HG03575 (cell line): Measurements from ENCODE around the gene RRP1.

Source experiments
- ATAC-seq: cut with Tn5 transposase; IDR thresholded peaks from one replicate; pipeline ENCODE4 v1.9.1; 2021; ENCODE audit not compliant: unreplicated experiment, insufficient number of reproducible peaks, low FRiP score; ENCODE audit errors: extremely low read depth

RRP1 gene

DNA sequence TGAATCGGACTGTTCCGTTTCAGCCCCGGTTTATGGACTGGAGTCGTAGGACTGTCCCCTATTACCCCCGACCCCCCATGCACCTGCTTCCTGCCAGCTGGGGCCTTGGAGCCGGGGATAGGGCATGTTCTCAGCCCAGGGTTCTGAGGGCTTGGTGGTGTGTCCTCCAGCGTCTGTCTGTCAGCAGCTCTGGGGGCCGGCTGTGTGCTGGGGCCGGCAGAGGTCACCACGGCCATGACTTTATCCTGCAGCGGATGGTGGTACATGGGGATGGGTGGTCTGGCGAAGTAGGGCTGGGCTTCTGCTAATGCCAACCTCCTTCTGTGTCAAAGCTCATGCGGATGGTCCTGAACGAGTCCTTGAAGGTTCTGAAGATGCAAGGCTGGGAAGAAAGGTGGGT is 5.5 kb downstream of the RRP1 start:
- no peak for ATAC-seq

- no peak for ATAC-seq
Observed at GRCh38 chr21:43797415-43797814, 8.0 kb downstream of the RRP1 start.

GRCh38 chr21:43797925-43798715 is 8.7 kb downstream of the RRP1 start:
- ATAC-seq = no peak

GRCh38 chr21:43799301-43799840 is 10.0 kb downstream of the RRP1 start:
- no peak for ATAC-seq

GRCh38 chr21:43800124-43800523 is 10.7 kb downstream of the RRP1 start:
- ATAC-seq = no peak

GRCh38 chr21:43800566-43800965 is 11.2 kb downstream of the RRP1 start:
- ATAC-seq = no peak

- ATAC-seq = no peak
Observed at GRCh38 chr21:43801006-43801783, 11.8 kb downstream of the RRP1 start.

- no peak for ATAC-seq
Observed at GRCh38 chr21:43802713-43803313, 13.4 kb downstream of the RRP1 start.

DNA sequence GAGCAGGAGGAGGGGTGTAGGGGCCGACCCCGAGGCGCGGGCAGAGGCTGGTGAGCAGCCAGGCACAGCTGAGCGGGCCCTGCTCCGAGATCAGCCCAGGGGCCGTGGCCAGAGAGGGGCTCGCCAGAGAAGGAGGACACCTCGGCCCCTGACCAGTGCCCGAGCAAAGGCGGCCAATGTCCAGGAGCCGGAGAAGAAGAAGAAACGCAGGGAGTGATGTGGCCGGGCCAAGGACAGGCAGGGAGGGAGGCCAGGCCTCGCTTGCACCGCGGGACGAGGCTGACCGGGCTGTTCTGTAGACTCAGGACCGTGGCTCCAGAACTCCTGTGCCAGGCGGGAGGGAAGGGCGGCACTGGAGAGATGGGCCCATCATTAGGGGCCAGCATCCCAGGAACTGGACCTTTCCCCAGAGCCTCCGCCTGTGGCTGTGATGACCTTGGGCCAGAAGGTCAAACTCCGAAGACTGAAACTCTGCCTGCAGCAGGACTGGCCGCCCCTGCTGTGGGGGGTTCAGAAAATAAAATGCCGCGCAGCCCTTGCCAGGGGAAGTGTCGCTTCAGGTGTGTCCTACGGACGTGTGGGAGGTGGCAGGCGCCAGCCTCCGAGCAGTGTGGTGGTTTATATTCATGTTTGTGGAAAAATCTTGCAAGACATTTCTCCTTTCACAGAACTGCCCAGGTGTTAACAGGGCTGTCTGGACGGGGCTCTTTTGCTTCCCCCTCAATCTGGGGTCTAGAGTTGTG is 14.4 kb downstream of the RRP1 start:
- no peak for ATAC-seq

GRCh38 chr21:43805275-43805800 is 16.0 kb downstream of the RRP1 start:
- peak; percentile 43 for ATAC-seq

- no peak for ATAC-seq
Observed at GRCh38 chr21:43806017-43806710, 16.8 kb downstream of the RRP1 start.

DNA sequence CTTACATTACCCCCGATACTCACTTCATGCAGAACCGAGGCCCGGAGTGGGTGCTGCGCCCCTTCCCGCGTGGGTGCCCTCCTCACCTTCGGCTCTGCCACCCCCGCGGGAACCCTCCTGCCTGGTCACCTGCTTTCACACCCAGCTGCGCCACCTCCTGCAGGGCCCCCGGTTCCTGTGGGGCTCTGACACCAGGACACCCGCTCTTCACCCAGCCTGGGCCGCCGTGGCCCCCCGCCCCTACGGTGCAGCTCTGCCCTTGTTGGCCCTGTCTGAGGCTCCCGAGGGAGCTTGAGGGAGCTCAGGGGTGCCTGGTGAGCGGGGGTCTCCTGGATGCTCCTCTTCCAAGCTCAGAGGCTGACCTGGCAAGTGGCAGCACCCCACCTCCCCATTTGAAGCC is 19.0 kb downstream of the RRP1 start:
- no peak for ATAC-seq

- no peak for ATAC-seq
Observed at GRCh38 chr21:43808832-43809251, 19.5 kb downstream of the RRP1 start.

DNA sequence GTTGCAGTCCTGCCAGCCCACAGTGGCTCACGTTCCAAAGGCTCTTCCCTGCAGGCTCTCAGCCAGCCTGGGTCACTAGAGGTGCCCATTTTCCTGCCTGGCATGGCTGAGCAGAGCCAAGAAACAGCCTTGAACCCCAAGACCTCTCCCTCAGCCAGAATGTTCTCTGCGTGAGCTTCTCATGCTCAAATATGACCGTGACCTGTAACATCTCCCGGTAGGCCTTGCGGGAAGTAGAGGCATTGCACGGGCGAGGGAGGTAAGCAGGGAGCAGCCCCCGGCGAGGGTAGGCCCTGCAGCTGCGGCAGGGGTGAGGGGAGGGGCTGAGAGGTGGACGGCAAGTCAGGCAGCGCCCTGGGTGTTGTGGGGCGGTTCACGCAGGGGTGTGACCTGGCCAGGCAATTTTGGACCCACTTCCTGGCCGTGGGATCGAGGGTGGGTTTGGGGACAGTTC is 20.0 kb downstream of the RRP1 start:
- no peak for ATAC-seq

DNA sequence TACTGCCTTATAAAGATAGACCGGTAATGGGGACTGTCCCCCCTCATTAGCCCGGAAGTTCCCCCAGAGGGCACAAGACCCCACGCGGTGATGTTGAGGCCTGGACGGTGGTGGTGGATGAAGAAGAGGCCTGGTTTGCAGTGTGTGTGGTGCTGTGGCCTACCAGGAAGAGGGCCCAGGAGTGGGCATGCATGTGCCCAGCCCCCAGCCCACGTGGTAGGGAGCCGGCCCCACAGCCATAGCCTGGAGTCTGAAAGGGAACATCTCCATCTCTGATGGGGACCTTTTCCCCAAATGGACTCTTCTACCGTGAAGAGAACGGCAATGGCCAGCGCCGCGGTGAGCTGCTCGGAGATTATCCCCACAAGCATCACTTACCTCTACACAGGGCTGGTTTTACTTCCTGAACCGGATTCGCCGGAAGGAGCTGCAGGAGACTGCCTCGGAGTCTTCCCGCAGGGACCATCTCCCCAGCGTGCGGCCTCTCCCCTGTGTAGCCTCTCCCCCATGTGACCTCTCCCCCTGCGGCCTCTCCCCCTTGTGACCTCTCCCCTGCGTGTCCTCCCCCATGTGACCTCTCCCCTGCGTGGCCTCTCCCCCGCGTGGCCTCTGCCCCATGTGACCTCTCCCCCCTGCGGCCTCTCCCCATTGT is 20.6 kb downstream of the RRP1 start:
- ATAC-seq = no peak

GRCh38 chr21:43810505-43811261 is 21.3 kb downstream of the RRP1 start:
- ATAC-seq = no peak
